Smooth muscle cell of the brain vasculature (primary cell): Measurements from ENCODE around the gene TBX21.

Experiments used
- DNase-seq: peaks from one replicate; pipeline ENCODE4 v3.0.0-alpha.2; 2012; ENCODE audit warnings: low read depth, low spot score

The TBX21 gene, protein sequence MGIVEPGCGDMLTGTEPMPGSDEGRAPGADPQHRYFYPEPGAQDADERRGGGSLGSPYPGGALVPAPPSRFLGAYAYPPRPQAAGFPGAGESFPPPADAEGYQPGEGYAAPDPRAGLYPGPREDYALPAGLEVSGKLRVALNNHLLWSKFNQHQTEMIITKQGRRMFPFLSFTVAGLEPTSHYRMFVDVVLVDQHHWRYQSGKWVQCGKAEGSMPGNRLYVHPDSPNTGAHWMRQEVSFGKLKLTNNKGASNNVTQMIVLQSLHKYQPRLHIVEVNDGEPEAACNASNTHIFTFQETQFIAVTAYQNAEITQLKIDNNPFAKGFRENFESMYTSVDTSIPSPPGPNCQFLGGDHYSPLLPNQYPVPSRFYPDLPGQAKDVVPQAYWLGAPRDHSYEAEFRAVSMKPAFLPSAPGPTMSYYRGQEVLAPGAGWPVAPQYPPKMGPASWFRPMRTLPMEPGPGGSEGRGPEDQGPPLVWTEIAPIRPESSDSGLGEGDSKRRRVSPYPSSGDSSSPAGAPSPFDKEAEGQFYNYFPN

DNA sequence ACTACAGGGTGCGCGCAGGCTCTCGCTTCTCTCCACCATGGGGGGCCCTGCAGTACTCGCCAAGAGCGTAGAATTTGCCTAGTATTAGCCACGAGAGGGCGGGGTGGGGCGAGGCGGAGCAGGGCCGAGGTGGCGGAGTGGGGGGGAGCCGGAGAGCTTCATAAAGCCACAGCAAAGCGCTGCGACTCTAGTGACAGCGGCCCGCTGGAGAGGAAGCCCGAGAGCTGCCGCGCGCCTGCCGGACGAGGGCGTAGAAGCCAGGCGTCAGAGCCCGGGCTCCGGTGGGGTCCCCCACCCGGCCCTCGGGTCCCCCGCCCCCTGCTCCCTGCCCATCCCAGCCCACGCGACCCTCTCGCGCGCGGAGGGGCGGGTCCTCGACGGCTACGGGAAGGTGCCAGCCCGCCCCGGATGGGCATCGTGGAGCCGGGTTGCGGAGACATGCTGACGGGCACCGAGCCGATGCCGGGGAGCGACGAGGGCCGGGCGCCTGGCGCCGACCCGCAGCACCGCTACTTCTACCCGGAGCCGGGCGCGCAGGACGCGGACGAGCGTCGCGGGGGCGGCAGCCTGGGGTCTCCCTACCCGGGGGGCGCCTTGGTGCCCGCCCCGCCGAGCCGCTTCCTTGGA, at the start of gene TBX21:
Gene TBX21, plus strand, starts transcription at position 190 of the 627 bp plus-strand sequence. Its CDS starts 219 bp downstream, at position 409.
- no peak for DNase-seq

DNA sequence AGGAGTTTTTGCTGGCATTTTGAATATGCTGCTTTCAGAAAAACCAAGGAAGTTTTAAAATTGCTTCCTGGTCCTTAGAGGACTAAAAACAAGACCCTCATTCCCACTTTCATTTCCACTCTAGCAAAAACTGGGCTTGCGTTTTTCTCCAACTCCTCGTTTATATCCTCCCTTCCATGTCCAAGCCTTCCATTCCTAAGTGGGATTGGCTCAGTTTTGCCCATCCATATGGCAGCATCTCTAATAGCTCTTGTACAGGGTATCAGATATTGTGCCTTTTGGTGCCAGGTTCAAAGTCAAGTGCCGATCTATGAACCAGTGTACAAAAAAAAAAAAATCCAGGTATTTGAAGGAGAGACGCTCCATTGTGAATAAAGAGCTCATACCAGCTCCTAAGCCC, 49.0 kb upstream of the TBX21 start:
- DNase-seq: no peak

DNA sequence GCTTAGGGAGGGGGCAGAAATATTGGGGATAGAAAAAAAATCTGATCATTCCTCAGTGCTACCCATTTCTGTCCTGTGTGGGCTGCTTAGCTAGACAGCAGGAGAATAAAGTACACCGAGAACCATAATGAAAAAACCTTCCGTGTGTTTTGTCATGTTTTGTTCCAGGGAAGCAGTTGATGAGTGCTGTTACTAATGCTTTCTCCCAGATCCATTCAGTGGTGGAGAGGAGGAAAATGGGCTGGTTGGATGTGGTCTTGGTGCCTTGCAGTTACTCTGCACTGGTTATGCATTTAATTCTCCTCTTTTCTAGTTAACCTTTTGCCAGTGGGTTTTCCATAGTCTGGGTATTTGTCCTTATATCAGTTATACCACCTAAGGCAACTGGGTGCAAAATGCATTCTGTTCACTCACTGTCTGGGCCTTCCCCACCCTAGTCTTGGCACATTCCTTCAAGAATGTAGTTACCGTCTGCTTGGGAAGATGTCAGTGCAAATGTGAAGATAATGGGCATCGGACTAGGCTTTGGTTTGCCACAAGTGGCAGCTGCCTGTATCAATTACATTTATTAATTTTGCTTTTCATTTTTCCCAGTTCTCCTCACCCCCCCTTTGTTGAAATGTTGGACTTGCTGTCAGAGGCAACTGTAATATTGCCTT, 48.4 kb upstream of the TBX21 start:
- no peak for DNase-seq

DNA sequence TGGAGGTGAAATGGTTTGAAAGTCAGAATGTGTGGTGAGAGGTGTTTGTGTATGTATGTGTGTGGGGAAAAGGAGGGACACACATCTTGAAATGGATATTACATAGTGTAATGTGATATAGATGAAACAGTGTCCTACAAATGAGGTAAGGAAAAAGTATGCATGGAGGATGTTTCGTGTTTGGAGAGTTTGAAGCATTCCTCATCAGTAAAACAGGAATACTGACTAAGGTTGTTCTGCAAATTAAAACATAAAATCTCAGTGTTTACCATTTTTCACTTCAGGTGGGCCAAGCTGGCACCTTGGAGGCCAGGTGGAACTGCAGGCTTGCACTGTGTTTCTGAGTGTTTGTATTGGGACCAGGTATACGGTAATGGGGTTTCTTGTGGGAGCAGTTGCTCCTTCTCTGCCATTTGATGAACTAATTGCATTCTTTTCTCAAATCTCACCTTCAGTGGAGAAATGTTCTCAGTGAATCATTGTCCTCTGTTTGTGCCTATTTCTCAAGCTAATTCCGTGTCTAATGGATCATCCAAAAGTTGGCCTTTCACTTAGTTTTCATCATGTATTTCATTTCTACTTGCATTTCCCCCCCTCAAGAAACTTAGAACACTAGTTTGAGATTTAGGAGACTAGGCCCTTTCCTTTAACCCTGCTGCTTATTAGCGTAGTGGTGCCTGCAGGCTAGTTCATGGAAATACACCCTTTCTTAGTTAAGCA, 47.3 kb upstream of the TBX21 start:
- DNase-seq: no peak

DNA sequence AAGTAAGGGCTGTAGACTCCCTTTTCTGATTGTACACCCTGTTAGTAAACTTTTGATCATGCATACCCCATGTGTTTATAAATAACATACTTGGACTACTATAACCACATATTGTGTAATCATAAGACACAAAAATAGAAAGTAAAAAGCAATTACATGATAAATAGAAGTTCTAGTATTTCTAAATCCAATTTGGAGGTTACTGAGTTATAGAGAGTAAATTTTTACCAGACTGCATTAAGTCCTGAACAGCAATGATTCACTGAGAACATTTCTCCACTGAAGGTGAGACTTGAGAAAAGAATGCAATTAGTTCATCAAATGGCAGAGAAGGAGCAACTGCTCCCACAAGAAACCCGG, 46.8 kb upstream of the TBX21 start:
- DNase-seq: no peak

DNA sequence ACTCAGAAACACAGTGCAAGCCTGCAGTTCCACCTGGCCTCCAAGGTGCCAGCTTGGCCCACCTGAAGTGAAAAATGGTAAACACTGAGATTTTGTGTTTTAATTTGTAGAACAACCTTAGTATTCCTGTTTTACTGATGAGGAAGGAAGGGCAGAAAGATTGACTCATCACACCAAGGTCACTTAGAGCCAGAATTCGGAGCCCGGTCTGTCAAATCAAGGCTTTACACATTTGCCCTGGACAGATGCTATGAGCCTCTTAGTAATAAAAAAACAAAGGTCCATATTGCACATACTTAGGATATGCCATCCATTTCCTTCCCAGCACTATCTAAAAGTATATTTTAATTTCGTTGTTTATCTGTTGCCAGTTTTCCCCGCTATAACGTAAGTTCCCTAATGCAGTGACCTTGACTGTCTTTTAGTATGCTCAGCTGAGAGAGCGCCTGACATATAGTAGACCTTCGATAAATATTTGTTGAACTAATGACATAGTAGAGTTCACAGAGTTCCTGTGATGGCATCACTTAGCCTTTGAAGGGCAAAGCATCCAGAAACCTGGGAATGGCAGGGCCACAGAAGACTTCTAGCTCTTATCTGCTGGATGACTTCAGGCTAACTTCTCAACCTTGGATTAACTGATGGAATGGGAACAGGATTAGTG, 46.2 kb upstream of the TBX21 start:
- DNase-seq: no peak

DNA sequence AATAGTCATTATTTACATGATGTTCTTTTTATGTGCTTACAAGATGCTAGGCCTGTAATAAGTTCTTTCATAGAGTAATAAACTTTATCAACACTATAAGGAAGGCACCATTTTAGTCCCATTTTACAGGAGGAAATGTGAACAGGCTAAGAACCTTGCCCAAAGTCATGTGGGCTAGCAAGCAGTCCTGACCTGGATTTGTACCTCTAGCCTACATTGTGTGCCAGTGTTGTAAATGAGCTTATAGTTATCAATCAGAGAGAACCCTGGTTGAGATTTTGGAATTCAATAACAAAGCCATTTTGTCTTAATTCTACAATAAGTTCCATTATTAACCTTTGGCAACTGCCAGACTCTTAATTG, 45.7 kb upstream of the TBX21 start:
- DNase-seq: no peak

DNA sequence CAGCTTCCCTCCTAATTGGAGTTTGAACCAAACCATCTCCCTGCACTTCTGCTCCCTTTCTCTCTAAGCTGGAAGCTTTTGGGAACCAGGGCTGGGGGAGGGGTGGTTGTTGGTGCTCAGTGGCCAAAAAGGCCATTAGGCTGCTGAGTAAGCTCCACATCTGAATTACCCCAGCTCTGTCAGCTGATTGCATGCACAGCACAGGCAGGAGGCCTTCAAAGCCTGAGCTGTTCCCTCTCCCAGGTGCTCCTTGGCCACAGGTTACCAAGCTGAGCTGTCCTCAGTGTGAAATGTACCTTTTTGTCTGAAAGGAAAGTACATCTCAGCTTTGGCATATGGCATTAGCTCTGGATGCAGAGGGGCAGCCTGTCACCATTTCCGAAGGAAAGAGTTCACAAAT, 45.3 kb upstream of the TBX21 start:
- DNase-seq: no peak

DNA sequence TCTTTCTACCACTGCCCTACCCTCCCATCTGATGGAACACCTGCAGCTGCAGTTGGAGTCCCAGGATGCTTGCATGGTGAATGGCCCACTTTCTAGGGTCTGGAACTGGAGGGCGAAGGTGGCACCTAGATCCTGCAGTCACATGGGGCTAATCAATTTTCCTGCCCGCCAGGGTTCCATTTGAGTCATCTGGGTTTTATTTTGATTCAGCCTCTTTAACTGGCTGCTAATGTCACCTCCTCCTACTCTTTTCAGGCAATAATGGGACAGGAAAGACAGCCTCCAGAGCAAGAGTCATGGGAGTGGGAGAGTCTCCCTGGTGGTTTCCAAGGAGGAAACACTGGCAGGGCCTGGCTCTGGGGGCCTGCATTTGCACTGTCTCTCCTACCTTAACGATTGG, 42.9 kb upstream of the TBX21 start:
- DNase-seq: no peak

DNA sequence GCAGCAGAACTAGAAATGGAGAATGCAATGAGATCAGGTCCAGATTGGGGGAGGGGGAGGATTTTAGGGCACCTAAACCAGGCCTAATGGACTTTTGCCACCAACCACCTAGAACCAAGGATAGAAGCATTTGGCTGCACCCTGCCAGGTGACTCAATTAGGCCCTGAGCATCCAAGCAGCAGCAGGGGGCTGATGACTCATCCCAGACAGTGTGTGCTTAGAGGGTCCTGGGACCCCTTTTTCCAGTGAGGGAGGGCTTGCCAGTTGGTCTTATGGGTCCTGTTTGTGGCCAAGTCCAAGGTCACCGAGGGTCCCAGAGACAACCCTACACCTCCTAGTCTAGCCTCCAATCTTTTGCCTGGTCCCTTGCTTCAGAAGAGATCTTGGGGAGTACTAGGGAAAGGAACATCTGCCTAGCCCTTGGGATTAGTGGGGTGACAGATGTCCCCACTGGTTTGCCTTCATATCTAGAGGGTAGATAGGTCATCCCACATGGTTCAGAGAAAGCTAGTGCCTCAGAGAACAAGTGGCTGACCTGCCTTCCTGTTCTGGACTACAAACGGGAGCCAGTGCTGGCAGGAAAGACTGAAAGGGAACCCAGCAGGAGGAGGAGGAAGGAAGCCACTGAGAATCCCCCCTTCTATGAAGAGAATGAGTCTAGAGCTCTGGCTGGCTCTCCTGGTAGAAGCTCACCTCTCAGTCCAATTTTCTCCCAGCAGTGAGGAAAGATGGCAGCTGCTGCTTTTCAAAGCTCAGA, 40.7 kb upstream of the TBX21 start:
- no peak for DNase-seq

DNA sequence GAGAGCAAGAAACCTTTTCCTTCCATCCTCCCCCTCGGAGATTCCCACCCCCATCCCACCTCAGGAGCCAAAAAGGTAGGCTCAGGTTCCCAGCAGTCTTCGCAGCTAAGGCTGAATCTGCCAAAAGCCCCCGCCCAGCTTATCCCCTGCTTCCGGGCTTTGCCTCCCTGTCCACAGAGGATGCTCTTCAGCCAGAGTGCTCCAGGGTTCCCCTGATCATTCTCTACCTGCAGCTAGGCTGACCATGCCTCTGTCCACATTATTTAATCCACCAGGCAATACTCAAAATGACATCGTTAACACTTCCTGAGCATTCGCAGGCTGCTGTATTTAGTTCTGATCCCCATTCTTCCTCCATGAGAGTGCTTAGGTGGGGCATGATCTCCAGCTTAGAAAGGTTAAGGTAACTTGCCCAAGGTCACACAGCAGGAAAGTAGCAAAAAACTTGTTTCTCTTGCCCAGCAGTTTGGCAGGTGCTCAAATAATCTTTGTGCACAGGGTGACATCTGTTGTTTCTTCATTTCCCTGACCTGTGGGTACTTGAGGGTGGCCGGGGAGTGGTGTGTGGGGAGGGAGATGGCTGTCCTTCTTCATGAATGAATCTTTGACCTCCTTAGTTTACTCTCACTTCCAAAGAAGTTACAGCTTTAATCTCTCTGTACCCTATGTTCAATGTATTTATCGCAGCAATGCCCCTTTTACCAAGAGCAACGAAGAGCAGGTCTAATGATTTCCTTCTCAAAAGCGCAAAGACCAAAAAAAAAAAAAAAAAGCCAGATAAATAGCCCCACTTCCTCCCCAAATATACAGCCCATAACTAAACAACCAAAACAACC, 39.9 kb upstream of the TBX21 start:
- DNase-seq: no peak

DNA sequence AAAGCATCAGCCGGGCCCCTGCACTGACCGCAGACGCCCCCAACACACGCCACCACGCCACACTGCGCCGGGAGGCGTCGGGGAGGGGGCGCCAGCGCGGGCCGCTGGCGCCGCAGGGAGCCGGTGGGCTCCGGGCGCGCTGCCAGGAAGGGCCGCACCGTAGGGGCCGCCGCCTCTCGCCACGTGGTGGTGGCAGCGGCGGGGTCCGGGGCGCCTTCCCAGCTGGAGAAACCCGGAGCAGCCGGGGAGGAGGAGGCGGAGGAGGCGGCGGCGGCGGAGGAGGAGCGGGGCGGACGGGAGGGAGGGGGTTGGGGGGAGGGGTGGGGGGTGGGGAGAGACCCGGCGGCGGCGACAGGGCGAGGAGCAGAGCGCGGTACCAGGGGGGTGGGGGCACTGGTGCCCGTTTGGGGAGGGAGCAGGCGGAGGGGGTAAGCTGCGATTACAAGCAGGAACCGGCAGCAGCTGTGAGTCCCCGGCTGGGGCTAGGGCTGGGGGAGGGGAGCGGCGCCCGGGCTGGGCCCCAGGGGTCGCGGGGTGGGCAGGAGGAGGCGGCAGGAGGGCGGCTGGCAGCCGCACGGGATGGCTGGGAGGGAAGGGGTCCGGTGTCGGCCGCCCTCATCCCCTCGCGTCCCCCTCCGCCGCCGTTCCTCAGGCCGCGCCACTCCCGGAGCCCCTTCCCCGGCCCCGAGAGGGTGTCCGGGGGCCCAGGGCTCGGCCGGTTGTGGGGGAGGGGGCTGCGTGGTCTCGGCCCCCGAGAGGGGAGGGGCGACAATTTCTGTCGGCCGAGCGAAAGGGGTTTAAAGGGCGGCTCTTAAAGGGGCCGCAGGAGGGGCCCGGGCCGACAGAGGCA, 39.1 kb upstream of the TBX21 start, which contains the start of gene TBKBP1:
Gene TBKBP1, plus strand, starts transcription at position 431 of the 850 bp plus-strand sequence. CDS start 1,952 bp downstream, outside the sequence.
- no peak for DNase-seq

DNA sequence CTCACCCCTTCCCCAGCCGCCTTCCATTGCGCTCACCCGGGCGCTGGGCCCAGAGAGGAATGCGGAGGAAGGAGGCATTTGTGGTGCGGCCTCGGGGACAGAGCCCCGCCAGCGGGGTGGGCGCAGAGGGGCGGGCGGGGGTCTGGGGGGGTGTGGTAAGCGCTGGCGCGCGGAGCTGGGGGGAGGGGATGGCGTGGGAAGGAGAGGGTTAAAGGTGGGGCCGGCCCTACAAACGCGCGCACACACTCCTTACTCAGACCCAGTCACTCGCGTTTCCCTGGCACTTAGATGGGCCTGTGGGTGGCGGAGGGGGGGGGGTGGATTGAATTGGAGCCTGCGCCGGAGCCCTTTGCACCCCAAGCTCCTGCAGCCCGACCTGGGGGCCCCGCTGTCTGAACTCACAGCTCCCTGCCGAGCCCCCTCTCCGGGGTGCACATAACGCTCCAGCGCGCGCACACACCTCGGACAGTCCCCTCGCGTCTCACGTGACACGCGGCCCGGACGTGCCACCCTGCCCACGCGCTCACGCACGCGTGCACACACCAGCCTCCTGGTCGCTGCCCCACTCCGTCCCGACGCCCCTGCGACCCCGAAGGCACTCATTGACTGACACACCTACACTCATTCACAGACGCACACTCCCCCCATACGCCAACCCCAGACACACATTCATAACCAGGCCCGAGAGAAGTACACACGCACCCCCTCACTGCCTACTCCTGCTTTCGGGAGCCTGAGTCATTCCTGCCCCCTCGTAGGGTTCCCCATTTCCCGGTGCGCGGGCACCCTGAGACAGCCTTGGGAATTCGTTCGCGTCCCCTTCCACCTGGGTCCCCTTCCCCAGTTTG, 38.2 kb upstream of the TBX21 start:
- DNase-seq: no peak

DNA sequence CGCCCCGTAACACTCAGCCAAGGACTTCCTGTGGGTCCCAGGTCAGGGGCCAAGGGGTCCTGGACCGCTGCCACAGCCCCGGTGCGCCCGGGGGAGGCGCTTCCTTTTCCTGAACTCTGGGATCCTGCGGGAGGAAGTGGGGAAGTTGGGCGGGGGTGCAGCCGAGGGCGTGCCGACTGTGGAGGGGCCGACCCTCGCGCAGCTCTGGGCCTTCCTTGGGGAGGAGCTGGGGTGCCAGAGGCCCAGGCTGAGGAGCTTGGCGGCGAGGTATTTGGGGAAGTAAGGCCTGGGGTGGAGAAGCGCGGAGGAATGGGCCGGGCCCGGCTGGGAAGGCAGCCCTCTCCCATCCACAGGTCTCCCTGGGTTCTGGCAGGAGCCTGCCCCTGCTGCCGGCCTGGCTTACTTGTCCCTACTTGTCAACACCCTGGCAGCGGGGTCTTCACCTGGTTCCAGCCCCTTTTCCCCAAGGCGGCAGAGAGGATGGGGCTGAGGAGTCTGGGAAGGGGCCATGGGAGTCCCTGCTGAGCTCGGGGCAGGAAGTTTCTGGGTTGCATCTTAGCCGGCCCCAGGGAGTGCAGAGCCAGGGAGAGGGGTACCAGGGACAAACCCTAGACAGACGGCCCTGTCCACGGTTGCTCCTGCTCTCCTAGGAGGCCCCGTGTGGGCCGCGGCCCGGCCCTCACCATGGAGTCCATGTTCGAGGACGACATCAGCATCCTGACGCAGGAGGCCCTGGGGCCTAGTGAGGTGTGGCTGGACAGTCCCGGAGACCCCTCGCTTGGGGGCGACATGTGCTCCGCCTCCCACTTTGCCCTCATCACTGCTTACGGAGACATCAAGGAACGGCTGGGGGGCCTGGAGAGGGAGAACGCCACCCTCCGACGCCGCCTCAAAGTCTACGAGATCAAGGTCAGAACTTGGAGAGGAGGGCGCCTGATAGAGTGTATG, 37.3 kb upstream of the TBX21 start:
- DNase-seq: no peak

DNA sequence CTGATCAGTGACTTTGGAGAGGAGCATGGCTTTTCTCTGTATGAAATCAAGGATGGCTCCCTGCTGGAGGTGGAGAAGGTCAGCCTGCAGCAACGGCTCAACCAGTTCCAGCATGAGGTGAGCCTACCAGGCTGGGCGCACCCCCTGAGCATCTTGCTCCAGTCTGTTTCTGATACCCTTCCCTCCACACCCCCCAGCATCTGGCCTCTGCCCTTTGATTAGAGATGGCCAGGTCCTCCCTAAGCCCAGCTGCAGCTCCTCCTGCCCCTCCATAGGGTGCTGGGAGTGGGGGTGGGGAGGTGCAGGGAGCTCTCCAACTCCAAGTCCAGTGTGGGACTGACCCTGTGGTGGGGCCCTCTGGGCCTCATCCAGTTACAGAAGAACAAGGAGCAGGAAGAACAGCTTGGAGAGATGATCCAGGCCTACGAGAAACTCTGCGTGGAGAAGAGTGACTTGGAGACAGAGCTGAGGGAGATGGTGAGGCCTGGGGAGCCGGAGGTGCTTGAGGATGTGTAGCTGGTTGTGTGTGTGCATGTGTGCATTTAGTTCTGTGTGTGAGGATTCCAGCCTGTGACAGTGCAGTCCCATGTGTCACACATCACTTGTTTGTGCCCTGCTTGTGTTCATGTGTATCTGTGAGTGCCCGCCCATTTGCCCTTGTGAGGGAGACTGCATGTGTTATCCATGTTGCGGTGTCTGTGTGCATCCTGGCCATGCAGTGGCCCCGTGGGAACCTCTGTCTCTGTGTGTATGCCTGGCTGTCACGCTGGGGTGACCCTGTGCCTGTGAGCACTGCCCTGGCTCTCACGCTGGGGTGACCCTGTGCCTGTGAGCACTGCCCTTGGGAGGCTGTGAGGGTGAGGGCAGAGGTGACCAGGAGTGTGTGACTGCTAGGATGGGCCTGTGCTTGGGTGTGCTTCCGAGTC, 36.1 kb upstream of the TBX21 start:
- no peak for DNase-seq
